Endothelial cell of umbilical vein (primary cell): ENCODE measurements around the gene HBG2. TPM values are rescaled to one million over a fixed set of nuclear protein-coding genes. Genes with fewer than 3 reads are reported as not detected.

Experiments used
- BruUV-seq: library from RNA; stranded (reverse); fragments of 400-500 nt; replicated peaks from 2 replicates; lab custom pipeline; 2021; lab: Mats Ljungman, UMichigan
- CTCF ChIA-PET: fragments of 300-600, 350-600 bp; sonication (Branson Sonifier 250); formaldehyde crosslinking; loops from one replicate; lab custom pipeline; 2021; ENCODE audit warnings: antibody characterized with exemption, inconsistent platforms; lab: Charles Lee
- POLR2A ChIA-PET: fragments of 300-600, 350-600 bp; sonication (Branson Sonifier 250); formaldehyde crosslinking; loops from one replicate; lab custom pipeline; 2021; ENCODE audit warnings: antibody characterized with exemption, inconsistent platforms; lab: Charles Lee
- DNase-seq: peaks from one replicate; pipeline ENCODE4 v3.0.0-alpha.2; 2011; ENCODE audit warnings: low read depth, low spot score
- FAIRE-seq: peaks from 2 replicates; lab custom pipeline; 2011; peaks lifted over from hg19 to GRCh38; lab: Jason Lieb, UNC
- H2AFZ ChIP-seq: 2 replicates; pipeline ENCODE4 v1.6.0; 2012; ENCODE audit warnings: low read depth, low read length, control low read depth, inconsistent platforms
- H3K27ac ChIP-seq: 2 replicates; pipeline ENCODE4 v1.5.1; 2011; ENCODE audit warnings: low read depth, mild to moderate bottlenecking, control low read depth, low read length, moderate library complexity; ENCODE audit not compliant: insufficient read depth
- H3K27me3 ChIP-seq, 2 experiments: 2 replicates each; pipeline versions ENCODE4 v1.6.0 to v1.6.1; 2011; ENCODE audit warnings: low read length in 2 of 2, mixed read lengths in 1 of 2; ENCODE audit not compliant: control insufficient read depth in 2 of 2, insufficient read depth in 2 of 2
- H3K36me3 ChIP-seq, 2 experiments: 2 replicates in 1 of 2; 3 replicates in 1 of 2; pipeline ENCODE4 v1.5.1; 2011; ENCODE audit warnings: low read length in 2 of 2, mild to moderate bottlenecking in 1 of 2, moderate library complexity in 1 of 2; ENCODE audit not compliant: control insufficient read depth in 2 of 2, insufficient read depth in 2 of 2; ENCODE audit errors: extremely low read depth in 1 of 2
- H3K4me1 ChIP-seq: 3 replicates; pipeline ENCODE4 v1.5.1; 2011; ENCODE audit warnings: mild to moderate bottlenecking, low read length; ENCODE audit not compliant: control insufficient read depth, insufficient read depth; ENCODE audit errors: extremely low read depth
- H3K4me2 ChIP-seq: 2 replicates; pipeline ENCODE4 v1.6.1; 2011; ENCODE audit warnings: low read length, control low read depth, mixed read lengths; ENCODE audit not compliant: insufficient read depth
- H3K4me3 ChIP-seq, 3 experiments: fragments of 200-600 bp in 1 of 3; sonication (generic), shearing (Covaris generic) in 1 of 3; replicated peaks in 1 of 3; 2 replicates each; pipeline ENCODE4 v1.5.1; 2011 to 2016; ENCODE audit warnings: control low read depth in 3 of 3, low read length in 3 of 3, mild to moderate bottlenecking in 2 of 3, inconsistent platforms in 1 of 3, low read depth in 1 of 3, moderate library complexity in 1 of 3; ENCODE audit not compliant: insufficient read depth in 1 of 3
- H3K79me2 ChIP-seq: 2 replicates; pipeline ENCODE4 v1.6.0; 2012; ENCODE audit warnings: low read length, inconsistent platforms; ENCODE audit not compliant: control insufficient read depth, insufficient read depth
- H3K9ac ChIP-seq: replicated peaks from 2 replicates; pipeline ENCODE3; 2011; ENCODE audit warnings: low read length, control low read depth; ENCODE audit not compliant: insufficient read depth; ENCODE audit errors: extremely low read depth
- H3K9me1 ChIP-seq: replicated peaks from 3 replicates; pipeline ENCODE4 v1.6.0; 2011; ENCODE audit warnings: mild to moderate bottlenecking, low read length; ENCODE audit not compliant: control insufficient read depth, insufficient read depth; ENCODE audit errors: extremely low read depth
- H3K9me3 ChIP-seq: replicated peaks from 2 replicates; pipeline ENCODE4 v1.5.1; 2012; ENCODE audit warnings: low read length, inconsistent platforms; ENCODE audit not compliant: control insufficient read depth, insufficient read depth
- H4K20me1 ChIP-seq: replicated peaks from 2 replicates; pipeline ENCODE3; 2011; ENCODE audit warnings: mild to moderate bottlenecking, low read length; ENCODE audit not compliant: control insufficient read depth, insufficient read depth; ENCODE audit errors: extremely low read depth
- EZH2 ChIP-seq: IDR thresholded peaks from 2 replicates; pipeline ENCODE4 v1.6.1; 2012; ENCODE audit warnings: borderline replicate concordance, low read depth, mild to moderate bottlenecking, moderate library complexity, low read length, inconsistent platforms; ENCODE audit not compliant: severe bottlenecking
- FOS ChIP-seq: IDR thresholded peaks from 2 replicates; pipeline ENCODE4 v1.6.1; 2011; ENCODE audit warnings: mild to moderate bottlenecking, low read length, moderate library complexity, borderline replicate concordance; ENCODE audit not compliant: insufficient read depth
- GATA2 ChIP-seq: IDR thresholded peaks from 2 replicates; pipeline ENCODE4 v1.7.0; 2011; ENCODE audit warnings: low read depth, mild to moderate bottlenecking, moderate library complexity, mixed read lengths, low read length; ENCODE audit not compliant: insufficient read length, insufficient read depth
- JUN ChIP-seq: IDR thresholded peaks from 2 replicates; pipeline ENCODE4 v1.6.1; 2011; ENCODE audit warnings: borderline replicate concordance, low read depth; ENCODE audit not compliant: insufficient read length, insufficient read depth
- POLR2A ChIP-seq: IDR thresholded peaks from 2 replicates; pipeline ENCODE4 v1.6.1; 2012; ENCODE audit warnings: low read depth, mild to moderate bottlenecking, control low read depth, low read length
- POLR2AphosphoS5 ChIP-seq: IDR thresholded peaks from 2 replicates; pipeline ENCODE4 v1.6.1; 2012; ENCODE audit warnings: low read depth, mild to moderate bottlenecking, control low read depth, low read length, moderate library complexity; ENCODE audit not compliant: insufficient read depth
- dilution Hi-C: fragments of 300-500 bp; cut with MboI; formaldehyde crosslinking; loops from one replicate; pipeline ENCODE4 v1.15.0; 2019; ENCODE audit warnings: low sequenced_read_pairs; ENCODE audit not compliant: extremely low pct_ligation_motif_present
- intact Hi-C: fragments of 100-400 bp; cut with micrococcal nuclease; formaldehyde crosslinking; loops from one replicate; pipeline ENCODE4 v1.10.0; 2022
- polyA plus RNA-seq, 4 experiments: library from polyadenylated mRNA; depleted of rRNA in 3 of 4; stranded (reverse) in 3 of 4; unstranded in 1 of 4; fragments of >200 nt; gene quantifications; 2 replicates each; pipeline versions ENCODE4 v1.2.1 to v1.2.3, GENCODE V29; 2011 to 2012; ENCODE audit warnings: missing spikeins in 1 of 4
- total RNA-seq: library from RNA; stranded (reverse); gene quantifications from 2 replicates; pipeline ENCODE4 v1.2.3, GENCODE V29; 2021
- TF ChIP-seq, protein P1 (sequence below), 2 donors: IDR thresholded peaks; 1 replicate in 1 of 2; 2 replicates in 1 of 2; pipeline ENCODE4 v1.5.1; 2011; ENCODE audit warnings: low read length in 2 of 2, mild to moderate bottlenecking in 2 of 2, moderate library complexity in 2 of 2, control low read depth in 1 of 2, inconsistent platforms in 1 of 2, low read depth in 1 of 2; ENCODE audit not compliant: insufficient read depth in 1 of 2; ENCODE audit errors: extremely low read depth in 1 of 2
- TF ChIP-seq, protein P2 (sequence below): IDR thresholded peaks from 2 replicates; pipeline ENCODE4 v1.6.1; 2011; ENCODE audit not compliant: insufficient read depth, insufficient read length

Gene HBG2
- total and polyA plus RNA-seq, 2 donors (not counting 3 experiments of a cell fraction or from before 2014, with no cell fraction given): 1.2 TPM; not detected in 1

GRCh38 chr11:5286901-5287300 is 32.3 kb upstream of the HBG2 start:
- H3K36me3 ChIP-seq: no peaks in the 10 kb centered on the region
- H3K9ac ChIP-seq: no peak overlapping the region
- dilution Hi-C loops (no loop called here), intact Hi-C loops (no loop called here)
- TF ChIP-seq JUN: no peak
- TF ChIP-seq EZH2: no peak
- TF ChIP-seq, protein P1, sequence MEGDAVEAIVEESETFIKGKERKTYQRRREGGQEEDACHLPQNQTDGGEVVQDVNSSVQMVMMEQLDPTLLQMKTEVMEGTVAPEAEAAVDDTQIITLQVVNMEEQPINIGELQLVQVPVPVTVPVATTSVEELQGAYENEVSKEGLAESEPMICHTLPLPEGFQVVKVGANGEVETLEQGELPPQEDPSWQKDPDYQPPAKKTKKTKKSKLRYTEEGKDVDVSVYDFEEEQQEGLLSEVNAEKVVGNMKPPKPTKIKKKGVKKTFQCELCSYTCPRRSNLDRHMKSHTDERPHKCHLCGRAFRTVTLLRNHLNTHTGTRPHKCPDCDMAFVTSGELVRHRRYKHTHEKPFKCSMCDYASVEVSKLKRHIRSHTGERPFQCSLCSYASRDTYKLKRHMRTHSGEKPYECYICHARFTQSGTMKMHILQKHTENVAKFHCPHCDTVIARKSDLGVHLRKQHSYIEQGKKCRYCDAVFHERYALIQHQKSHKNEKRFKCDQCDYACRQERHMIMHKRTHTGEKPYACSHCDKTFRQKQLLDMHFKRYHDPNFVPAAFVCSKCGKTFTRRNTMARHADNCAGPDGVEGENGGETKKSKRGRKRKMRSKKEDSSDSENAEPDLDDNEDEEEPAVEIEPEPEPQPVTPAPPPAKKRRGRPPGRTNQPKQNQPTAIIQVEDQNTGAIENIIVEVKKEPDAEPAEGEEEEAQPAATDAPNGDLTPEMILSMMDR (IDR thresholded peaks at IDR 0.05; ENCODE audit: extremely low read depth in 1 of 2, insufficient read depth in 1 of 2, low read depth in 1 of 2, low read length in 2 of 2): no peak
- no peak for TF ChIP-seq GATA2
- no peak for TF ChIP-seq FOS
- TF ChIP-seq POLR2A: no peak
- no peak for TF ChIP-seq POLR2AphosphoS5
- TF ChIP-seq, protein P2, sequence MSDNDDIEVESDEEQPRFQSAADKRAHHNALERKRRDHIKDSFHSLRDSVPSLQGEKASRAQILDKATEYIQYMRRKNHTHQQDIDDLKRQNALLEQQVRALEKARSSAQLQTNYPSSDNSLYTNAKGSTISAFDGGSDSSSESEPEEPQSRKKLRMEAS: no peak
- no peaks in the 10 kb centered on the region for H4K20me1 ChIP-seq
- H3K9me1 ChIP-seq: no peaks in the 10 kb centered on the region
- ChIA-PET POLR2A (no interaction called here), CTCF (no interaction called here)
- H3K4me3 ChIP-seq: no peak overlapping the region
- BruUV-seq: no TSS peak
- H3K27me3 ChIP-seq: no peaks in the 10 kb centered on the region
- no peaks in the 10 kb centered on the region for H3K4me1 ChIP-seq
- FAIRE-seq (no peak), DNase-seq (no peak)
- H3K27ac ChIP-seq: no peak overlapping the region
- H3K79me2 ChIP-seq: no peaks in the 10 kb centered on the region
- H2AFZ ChIP-seq: no peak overlapping the region
- no peaks in the 10 kb centered on the region for H3K9me3 ChIP-seq
- H3K4me2 ChIP-seq: no peak overlapping the region
